HL-60 (cell line): ENCODE data around the gene FCHSD2.

Experiments used
- TF ChIP-seq, protein P1 (sequence below): IDR thresholded peaks from one replicate; pipeline ENCODE4 v1.5.1; 2011; ENCODE audit warnings: low read length, control low read depth, inconsistent platforms; ENCODE audit not compliant: insufficient read depth
- TF ChIP-seq, protein P2 (sequence below): IDR thresholded peaks from 2 replicates; pipeline ENCODE4 v1.6.1; 2012; ENCODE audit warnings: low read depth; ENCODE audit not compliant: insufficient replicate concordance

GRCh38 chr11:72805216-72805615 is 336.9 kb downstream of the FCHSD2 start:
- TF ChIP-seq, protein P1, sequence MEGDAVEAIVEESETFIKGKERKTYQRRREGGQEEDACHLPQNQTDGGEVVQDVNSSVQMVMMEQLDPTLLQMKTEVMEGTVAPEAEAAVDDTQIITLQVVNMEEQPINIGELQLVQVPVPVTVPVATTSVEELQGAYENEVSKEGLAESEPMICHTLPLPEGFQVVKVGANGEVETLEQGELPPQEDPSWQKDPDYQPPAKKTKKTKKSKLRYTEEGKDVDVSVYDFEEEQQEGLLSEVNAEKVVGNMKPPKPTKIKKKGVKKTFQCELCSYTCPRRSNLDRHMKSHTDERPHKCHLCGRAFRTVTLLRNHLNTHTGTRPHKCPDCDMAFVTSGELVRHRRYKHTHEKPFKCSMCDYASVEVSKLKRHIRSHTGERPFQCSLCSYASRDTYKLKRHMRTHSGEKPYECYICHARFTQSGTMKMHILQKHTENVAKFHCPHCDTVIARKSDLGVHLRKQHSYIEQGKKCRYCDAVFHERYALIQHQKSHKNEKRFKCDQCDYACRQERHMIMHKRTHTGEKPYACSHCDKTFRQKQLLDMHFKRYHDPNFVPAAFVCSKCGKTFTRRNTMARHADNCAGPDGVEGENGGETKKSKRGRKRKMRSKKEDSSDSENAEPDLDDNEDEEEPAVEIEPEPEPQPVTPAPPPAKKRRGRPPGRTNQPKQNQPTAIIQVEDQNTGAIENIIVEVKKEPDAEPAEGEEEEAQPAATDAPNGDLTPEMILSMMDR, result no peak
- TF ChIP-seq, protein P2, sequence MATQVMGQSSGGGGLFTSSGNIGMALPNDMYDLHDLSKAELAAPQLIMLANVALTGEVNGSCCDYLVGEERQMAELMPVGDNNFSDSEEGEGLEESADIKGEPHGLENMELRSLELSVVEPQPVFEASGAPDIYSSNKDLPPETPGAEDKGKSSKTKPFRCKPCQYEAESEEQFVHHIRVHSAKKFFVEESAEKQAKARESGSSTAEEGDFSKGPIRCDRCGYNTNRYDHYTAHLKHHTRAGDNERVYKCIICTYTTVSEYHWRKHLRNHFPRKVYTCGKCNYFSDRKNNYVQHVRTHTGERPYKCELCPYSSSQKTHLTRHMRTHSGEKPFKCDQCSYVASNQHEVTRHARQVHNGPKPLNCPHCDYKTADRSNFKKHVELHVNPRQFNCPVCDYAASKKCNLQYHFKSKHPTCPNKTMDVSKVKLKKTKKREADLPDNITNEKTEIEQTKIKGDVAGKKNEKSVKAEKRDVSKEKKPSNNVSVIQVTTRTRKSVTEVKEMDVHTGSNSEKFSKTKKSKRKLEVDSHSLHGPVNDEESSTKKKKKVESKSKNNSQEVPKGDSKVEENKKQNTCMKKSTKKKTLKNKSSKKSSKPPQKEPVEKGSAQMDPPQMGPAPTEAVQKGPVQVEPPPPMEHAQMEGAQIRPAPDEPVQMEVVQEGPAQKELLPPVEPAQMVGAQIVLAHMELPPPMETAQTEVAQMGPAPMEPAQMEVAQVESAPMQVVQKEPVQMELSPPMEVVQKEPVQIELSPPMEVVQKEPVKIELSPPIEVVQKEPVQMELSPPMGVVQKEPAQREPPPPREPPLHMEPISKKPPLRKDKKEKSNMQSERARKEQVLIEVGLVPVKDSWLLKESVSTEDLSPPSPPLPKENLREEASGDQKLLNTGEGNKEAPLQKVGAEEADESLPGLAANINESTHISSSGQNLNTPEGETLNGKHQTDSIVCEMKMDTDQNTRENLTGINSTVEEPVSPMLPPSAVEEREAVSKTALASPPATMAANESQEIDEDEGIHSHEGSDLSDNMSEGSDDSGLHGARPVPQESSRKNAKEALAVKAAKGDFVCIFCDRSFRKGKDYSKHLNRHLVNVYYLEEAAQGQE, result no peak
